WERI-Rb-1 (cell line): ENCODE measurements around the gene STX1B.
A peak's percentile ranks its signal among the peaks of the same experiment; 100 is the strongest.
"Not testable (repeated sequence)": the region's sequence is repeated elsewhere in the genome, so short reads cannot be mapped to it uniquely, and the experiment has no call there.

Source experiments
- DNase-seq: peaks from one replicate; pipeline ENCODE4 v3.0.0-alpha.2; 2020
- H3K27ac ChIP-seq: fragments of 250-450 bp; sonication (Bioruptor Pico); 2 replicates; pipeline ENCODE4 v1.5.1; 2020; ENCODE audit warnings: mild to moderate bottlenecking, moderate library complexity
- H3K27me3 ChIP-seq: fragments of 250-450 bp; sonication (Bioruptor Pico); 2 replicates; pipeline ENCODE4 v1.5.1; 2021; ENCODE audit warnings: mild to moderate bottlenecking, low read depth, moderate library complexity; ENCODE audit not compliant: insufficient read depth, severe bottlenecking
- H3K36me3 ChIP-seq: fragments of 250-450 bp; sonication (Bioruptor Pico); 2 replicates; pipeline ENCODE4 v1.5.1; 2020; ENCODE audit warnings: mild to moderate bottlenecking, moderate library complexity
- H3K4me3 ChIP-seq: 2 replicates; pipeline ENCODE4 v1.5.1; 2011; ENCODE audit warnings: low read depth, mild to moderate bottlenecking, control low read depth, low read length
- H3K9me3 ChIP-seq: fragments of 250-450 bp; sonication (Bioruptor Pico); 2 replicates; pipeline ENCODE4 v1.5.1; 2021; ENCODE audit warnings: mild to moderate bottlenecking, moderate library complexity; ENCODE audit not compliant: severe bottlenecking
- CTCF ChIP-seq: IDR thresholded peaks from 2 replicates; pipeline ENCODE4 v1.5.1; 2011; ENCODE audit warnings: low read depth, mild to moderate bottlenecking, control low read depth, inconsistent platforms, low read length

STX1B gene

GRCh38 chr16:31023252-31023602 is 12.8 kb upstream of the STX1B start:
- Histone ChIP-seq H3K36me3 (no peaks in the 10 kb centered on the region), H3K27ac (no peak overlapping the region), H3K4me3 (no peak overlapping the region), H3K27me3 (no peaks in the 10 kb centered on the region), H3K9me3 (no peaks in the 10 kb centered on the region)
- no peak for DNase-seq
- no peak for TF ChIP-seq CTCF

GRCh38 chr16:31022544-31023251 is 12.3 kb upstream of the STX1B start:
- no peak for TF ChIP-seq CTCF
- no peak overlapping the region for H3K27ac ChIP-seq
- DNase-seq: no peak
- no peaks in the 10 kb centered on the region for H3K27me3 ChIP-seq
- no peak overlapping the region for H3K4me3 ChIP-seq
- H3K9me3 ChIP-seq: no peaks in the 10 kb centered on the region
- no peaks in the 10 kb centered on the region for H3K36me3 ChIP-seq

- no peak overlapping the region for H3K27ac ChIP-seq
- no peak overlapping the region for H3K4me3 ChIP-seq
- H3K27me3 ChIP-seq: no peaks in the 10 kb centered on the region
- TF ChIP-seq CTCF: no peak
- DNase-seq: no peak
- H3K9me3 ChIP-seq: no peaks in the 10 kb centered on the region
- H3K36me3 ChIP-seq: no peaks in the 10 kb centered on the region
These were observed 10.1 kb upstream of the STX1B start for GRCh38 chr16:31020536-31020935.

- H3K4me3 ChIP-seq, DNase-seq, H3K27ac ChIP-seq, H3K27me3 ChIP-seq, H3K36me3 ChIP-seq, H3K9me3 ChIP-seq: not testable (repeated sequence)
These were observed 7.3 kb upstream of the STX1B start for GRCh38 chr16:31017756-31018155.

- DNase-seq: peak; percentile 66
- peak; percentile 71 for TF ChIP-seq CTCF
- H3K27ac ChIP-seq: no peak overlapping the region
- H3K36me3 ChIP-seq: no peaks in the 10 kb centered on the region
- no peaks in the 10 kb centered on the region for H3K9me3 ChIP-seq
- H3K4me3 ChIP-seq: no peak overlapping the region
- no peaks in the 10 kb centered on the region for H3K27me3 ChIP-seq
These were observed 5.6 kb upstream of the STX1B start for GRCh38 chr16:31016018-31016417.

GRCh38 chr16:31013292-31013691 is 2.9 kb upstream of the STX1B start:
- H3K36me3 ChIP-seq, H3K27ac ChIP-seq, H3K9me3 ChIP-seq, H3K27me3 ChIP-seq, H3K4me3 ChIP-seq, DNase-seq: not testable (repeated sequence)

- not testable (repeated sequence) for DNase-seq, H3K9me3 ChIP-seq, H3K27me3 ChIP-seq, H3K27ac ChIP-seq, H3K36me3 ChIP-seq, H3K4me3 ChIP-seq
These were observed 1.4 kb upstream of the STX1B start for GRCh38 chr16:31011815-31012214.
